Superior temporal gyrus (tissue), 1 donor: ENCODE results near the gene NDUFA13.
A peak's percentile ranks its signal among the peaks of the same experiment; 100 is the strongest.

Experiments used
- DNase-seq: peaks from one replicate; pipeline ENCODE4 v3.0.0-alpha.2; 2016; ENCODE audit errors: extremely low spot score

NDUFA13 gene

DNA sequence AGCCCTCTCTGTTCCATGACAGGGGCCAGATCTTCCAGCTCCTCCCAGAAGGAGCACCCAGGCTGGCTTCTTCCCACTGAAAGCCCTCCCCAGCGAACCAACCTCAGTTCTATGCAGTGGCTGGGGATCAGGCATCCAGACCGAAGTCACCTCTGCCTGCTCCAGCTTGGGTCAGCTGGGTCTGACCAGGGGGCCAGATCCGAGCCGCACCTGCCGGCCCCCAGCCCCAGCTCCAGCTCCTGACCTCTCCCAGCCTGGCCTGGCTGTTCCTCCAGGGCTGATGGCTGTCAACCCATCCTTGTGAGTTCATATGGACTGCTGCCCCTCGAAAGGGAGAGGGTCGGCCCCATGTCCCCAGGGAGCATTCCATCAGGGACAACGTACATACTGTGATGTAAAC is 8.7 kb upstream of the NDUFA13 start:
- no peak for DNase-seq

- DNase-seq = no peak
Measured at GRCh38 chr19:19508217-19508616, 7.8 kb upstream of the NDUFA13 start.

- no peak for DNase-seq
Measured at GRCh38 chr19:19510432-19510831, 5.6 kb upstream of the NDUFA13 start.

DNA sequence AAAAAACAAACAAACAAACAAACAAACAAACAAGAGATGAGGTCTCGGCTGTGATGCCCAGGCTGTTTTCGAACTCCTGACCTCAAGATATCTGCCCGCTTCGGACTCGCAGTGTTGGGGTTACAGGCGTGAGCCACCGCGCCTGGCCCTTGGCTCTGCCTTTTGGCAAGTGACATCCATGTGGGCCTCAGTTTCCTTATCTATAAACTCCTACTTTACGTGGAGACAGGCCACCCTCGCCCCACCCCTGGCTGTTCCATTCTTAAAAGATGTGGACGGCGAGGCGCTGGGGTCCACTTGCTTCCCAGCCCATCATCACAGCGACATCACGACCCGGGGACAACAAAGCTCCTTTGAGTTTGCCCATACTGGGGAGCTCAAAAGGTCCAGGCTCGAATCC is 2.3 kb upstream of the NDUFA13 start:
- DNase-seq = no peak

DNA sequence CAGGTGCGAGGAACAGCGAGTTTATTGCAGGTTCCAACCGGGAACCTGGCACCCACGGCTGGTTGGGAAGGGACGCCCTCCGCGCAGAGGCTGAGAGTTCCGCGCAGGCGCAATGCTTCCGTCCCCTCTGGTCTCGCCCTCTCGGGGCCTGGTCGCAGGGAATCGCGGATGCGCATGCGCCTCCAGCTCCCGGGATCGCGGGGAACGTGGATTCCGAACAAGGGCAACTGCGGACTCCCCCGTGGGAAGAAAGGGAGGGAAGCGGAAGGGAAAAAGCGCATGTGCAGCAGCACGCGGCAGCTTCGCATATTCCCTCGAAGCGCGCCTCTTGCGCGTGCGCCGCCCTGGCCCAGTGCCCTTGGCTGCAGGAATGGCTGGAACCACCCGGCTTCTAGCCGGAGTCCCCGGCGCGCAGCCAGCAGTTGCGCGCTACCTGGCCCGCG is 1.8 kb upstream of the NDUFA13 start:
- DNase-seq = no peak

GRCh38 chr19:19514881-19515641 is 964 bp upstream of the NDUFA13 start, which contains the start of gene TSSK6:
TSSK6 (minus strand) TSS chr19:19515548; CDS start chr19:19515427, 121 bp downstream.
- no peak for DNase-seq

DNA sequence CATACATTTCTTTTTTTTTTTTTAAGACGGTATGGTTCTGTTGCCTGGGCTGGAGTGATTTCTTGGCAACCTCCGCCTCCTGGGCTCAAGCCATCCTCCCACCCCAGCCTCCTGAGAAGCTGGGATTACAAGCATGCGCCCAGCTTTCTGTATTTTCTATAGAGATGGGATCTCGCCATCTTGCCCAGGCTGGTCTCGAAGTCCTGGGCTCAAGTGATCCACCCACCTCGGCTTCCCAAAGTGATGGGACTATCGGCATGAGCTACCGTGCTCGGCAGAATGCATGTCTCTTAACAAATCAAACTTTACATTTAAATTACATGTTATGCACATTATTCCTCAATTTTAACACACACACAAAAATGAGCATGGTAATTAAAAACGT is 1.2 kb downstream of the NDUFA13 start:
- DNase-seq = no peak

GRCh38 chr19:19520989-19521388 is 5.0 kb downstream of the NDUFA13 start:
- no peak for DNase-seq

GRCh38 chr19:19523177-19523576 is 7.2 kb downstream of the NDUFA13 start:
- DNase-seq = no peak

GRCh38 chr19:19524053-19524452 is 8.0 kb downstream of the NDUFA13 start:
- no peak for DNase-seq

DNA sequence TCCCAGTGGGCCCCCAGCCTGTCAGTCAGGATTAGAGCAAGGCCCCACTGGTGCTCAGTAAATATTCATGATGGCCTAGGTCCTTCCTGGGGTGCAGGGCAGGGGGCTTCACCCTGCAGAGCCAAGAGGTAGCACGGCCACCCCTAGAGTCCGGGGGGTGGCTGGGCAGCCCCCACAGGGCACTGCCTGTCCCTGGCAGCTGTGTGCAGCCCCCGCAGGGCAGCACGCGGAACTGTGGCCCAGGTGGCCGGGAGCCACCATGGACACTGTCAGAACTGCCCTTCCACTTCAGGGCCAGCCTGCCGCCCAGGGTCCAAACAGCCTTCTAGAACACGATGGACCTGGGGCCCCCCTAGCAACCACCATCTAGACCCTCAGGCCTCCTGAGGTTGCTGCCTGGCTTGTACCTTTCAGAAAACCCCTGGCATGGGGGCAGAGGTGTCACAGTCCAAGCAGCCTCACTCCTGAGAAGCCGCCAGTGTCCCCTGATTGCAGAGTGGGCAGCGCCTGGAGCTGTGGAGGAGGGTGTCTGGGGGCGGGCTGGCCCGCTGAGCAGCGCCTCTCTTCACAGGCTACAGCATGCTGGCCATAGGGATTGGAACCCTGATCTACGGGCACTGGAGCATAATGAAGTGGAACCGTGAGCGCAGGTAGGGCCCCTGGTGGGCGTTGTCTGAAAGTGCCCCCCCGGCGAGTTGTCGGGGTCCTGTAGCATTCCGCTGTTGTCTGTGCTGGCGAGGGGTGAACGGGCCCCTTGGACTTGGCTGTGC is 9.8 kb downstream of the NDUFA13 start:
- no peak for DNase-seq

GRCh38 chr19:19526581-19527370 is 10.8 kb downstream of the NDUFA13 start:
- no peak for DNase-seq

GRCh38 chr19:19527371-19527656 is 11.3 kb downstream of the NDUFA13 start:
- DNase-seq = no peak

DNA sequence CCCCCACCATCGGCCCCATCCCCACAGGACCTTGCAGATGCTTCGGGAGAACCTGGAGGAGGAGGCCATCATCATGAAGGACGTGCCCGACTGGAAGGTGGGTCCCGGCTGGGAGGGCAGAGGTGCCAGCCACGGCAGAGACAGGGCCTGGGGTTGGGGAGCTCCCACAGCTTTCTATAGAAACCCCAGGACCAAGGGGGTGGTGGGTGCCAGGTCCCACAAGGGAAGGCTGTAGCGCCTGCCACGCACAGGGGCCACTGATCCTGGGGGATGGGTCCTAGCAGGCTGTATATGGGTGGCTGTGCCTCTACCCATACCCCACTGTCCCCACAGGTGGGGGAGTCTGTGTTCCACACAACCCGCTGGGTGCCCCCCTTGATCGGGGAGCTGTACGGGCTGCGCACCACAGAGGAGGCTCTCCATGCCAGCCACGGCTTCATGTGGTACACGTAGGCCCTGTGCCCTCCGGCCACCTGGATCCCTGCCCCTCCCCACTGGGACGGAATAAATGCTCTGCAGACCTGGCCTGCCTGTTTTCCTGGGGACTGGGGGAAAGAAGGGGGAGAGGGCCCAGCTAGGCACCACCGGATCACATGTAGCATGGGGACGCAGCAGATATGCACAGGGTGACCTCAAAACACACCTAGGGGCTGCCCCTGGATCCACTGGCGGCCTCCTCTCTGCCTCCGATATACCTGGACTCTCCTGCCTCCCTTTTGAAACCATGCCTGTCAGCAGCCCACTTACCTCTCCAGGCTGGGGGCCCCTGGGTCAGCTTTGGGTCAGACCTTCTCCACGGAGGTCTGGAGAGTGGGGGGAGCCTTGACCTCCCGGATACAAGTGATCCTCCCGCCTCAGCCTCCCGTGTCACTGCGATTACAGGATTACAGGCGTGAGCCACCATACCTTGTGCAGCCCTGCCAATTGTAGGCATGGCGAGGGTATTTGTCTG is 11.9 kb downstream of the NDUFA13 start:
- DNase-seq = no peak

GRCh38 chr19:19528721-19529490 is 12.9 kb downstream of the NDUFA13 start, which contains the start of gene YJEFN3:
YJEFN3 (plus strand) TSS chr19:19528911; CDS start chr19:19528933, 22 bp downstream.
- peak; percentile 42 for DNase-seq

GRCh38 chr19:19529783-19530422 is 13.9 kb downstream of the NDUFA13 start:
- DNase-seq = no peak

DNA sequence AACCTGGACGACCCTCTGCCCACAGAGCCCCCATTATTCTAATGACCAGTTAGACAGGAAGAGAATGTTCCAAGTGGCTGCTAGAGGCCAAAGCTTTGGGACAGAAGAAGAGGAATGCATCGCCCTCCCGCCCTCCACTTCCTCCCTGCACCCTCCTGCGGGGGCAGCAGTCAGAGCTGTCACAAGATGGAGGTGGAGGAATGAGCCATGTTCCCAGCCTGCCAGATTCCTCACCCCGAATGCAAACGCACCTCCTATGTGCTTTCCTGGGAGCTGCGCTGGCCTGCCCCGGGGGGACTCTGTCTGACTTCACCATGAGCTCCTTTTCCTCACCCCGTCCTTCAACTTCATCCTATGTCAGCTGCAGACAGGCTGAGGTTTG is 14.4 kb downstream of the NDUFA13 start:
- no peak for DNase-seq

DNA sequence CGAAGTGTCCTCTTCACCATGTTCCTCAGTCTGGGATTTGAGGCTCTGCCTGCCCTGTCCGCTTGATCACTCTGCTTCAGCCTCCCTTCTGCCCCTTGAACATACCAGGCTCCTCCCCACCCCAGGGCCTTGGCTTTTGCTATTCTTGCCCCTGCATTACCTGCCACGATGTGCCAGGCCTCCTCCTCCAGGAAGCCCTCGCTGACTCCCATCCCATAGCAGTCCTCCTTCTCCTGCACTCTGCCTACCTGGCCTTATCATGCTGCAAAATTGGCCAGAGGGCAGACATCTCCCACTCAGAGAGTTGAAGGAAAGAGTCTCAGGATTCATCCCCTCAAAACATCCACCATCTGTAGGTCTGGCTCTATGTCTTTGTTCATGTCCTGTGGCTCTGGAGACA is 14.9 kb downstream of the NDUFA13 start:
- no peak for DNase-seq

GRCh38 chr19:19531951-19532805 is 16.2 kb downstream of the NDUFA13 start:
- DNase-seq = peak; percentile 88
